Stimulated activated CD8-positive, alpha-beta memory T cell treated with anti-CD3 and anti-CD28 coated beads, Interleukin-15, amount 100 ng/mL, for 4 hours (primary cell): ENCODE results near the gene LRSAM1.

Experiments
- DNase-seq, 2 donors: peaks; one replicate each; pipeline ENCODE4 v3.0.0-alpha.2; 2020; ENCODE audit warnings: low read depth in 2 of 2

LRSAM1 gene

DNA sequence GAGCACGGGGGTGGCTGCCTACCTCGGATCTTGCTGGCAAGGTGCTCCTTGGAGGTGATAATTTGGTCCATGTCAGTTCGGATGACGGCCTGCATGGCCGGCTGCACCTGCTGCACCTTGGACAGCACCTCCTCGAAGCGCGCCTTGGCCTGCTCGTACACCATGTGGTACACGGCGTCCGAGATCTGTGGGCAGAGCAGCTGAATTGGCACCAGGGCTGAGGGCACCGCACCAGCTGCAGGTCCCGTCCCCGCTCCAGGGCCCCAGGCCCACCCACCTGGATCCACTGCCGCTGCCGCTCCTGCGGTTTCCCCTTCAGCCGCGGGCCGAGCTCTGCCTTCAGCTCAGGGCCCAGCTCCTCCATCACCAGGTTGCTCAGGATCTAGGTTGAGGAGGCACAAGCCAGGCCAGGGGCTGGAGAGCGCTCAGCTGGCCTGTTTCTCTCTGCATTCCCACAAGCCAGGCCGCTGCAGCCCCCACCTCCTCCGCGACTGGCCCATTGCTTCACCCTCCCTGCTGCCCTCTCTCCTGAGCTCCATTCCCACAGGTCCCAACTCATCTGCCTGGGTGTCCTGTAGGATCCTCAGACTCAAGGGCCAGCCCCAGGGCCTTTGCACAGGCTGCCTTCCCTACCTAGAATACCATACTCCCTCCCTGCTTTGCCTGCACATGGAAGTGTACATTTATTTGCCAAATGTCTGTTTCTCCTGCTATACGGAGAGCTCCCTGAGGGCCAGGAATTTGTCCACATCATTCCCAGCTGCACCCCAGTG is 65.7 kb downstream of the LRSAM1 start:
- DNase-seq = no peak

- no peak for DNase-seq
Measured at GRCh38 chr9:127517620-127518019, 66.3 kb downstream of the LRSAM1 start.

GRCh38 chr9:127518091-127518856 is 67.0 kb downstream of the LRSAM1 start:
- DNase-seq = no peak

GRCh38 chr9:127519301-127520166 is 68.2 kb downstream of the LRSAM1 start:
- peak; percentile 5 to 16 for DNase-seq

DNA sequence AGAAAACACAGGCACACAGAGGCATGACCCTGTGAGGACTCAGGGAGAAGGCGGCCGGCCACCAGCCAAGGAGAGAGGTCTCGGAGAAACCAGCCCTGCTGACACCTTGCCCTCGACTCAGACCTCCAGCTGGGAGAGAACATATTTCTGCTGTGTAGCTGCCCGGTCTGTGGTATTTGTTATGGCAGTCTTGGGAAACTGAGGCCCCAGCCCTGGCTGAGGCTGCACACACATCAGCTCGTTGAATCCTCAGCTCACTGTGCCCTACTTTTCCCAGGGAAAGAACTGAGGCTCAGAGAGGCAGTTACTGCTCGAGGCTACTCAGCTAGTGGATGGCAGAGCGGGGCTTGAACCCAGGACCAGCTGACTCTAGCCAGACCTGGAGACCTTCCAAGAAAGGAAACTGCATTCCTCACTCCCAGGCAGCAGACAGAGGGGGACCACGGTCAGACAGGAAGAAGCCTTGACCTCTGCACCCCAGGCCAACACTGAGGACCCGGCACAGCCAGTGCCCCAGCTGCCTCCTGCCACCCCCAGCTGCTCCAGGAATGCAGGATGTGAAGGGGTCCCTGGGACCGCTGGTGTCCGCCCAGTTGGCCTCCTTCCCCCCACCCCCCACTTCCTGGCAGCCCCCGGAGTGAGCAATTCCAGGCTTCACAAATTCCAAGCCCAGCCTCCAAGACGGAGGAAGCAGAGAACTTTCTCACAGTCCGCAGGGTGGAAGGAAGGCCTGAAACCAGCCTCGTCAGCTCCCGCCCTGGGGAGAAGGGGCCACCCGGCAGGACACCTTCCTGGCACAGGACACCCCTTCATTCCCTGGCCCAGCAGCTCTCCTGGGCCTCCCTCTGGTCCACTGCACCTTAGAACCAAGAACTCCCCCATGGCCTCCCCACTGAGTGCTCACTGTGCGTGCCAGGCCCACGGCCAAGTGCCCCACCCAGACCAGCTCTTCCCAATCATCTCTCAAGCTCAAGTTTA is 69.9 kb downstream of the LRSAM1 start:
- no peak for DNase-seq

DNA sequence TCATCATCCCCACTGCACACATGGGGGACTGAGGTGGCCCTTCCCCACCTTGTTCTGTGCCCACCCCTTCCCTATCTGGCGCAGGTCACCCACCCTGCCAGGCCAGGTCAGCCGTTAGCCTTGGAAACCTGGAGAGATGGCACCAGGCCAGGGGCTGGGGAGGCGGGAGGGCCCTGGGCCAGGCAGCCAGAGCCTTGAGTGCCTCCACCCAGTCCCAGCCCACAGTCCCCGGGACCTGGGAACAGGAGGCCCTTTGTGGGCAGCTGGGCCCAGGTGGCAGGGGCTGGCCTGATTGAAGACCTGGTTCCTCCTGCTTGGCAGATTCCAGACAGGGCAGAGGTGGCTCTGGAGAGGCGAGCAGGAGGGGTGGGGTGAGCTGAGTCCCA is 70.6 kb downstream of the LRSAM1 start:
- DNase-seq = no peak

GRCh38 chr9:127522727-127523126 is 71.4 kb downstream of the LRSAM1 start:
- no peak for DNase-seq

DNA sequence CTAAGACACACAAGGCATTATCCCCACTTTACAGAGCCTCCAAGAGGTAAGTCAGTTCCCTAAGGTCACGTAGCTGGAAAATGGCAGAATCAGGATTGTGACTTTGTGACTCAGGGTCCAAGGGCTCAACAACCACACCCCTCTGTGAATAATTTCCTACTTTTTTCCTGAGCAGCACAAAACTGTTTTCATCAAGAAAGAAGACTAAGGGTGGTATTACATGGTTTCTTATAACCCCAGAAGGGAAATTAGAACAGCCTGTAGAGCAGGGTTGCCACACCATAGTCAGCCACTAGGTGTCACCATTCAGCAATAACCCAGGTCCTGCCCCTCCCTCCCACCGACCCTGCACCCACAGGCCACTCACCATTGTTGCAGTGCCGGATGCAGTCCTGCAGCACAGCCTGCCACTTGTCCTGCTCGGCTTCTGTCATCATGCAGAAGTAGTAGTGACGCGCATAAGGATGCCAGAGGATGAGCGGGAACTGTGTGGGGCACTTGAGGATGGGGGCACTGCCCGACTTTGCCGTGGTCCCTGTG is 72.1 kb downstream of the LRSAM1 start:
- DNase-seq = no peak

DNA sequence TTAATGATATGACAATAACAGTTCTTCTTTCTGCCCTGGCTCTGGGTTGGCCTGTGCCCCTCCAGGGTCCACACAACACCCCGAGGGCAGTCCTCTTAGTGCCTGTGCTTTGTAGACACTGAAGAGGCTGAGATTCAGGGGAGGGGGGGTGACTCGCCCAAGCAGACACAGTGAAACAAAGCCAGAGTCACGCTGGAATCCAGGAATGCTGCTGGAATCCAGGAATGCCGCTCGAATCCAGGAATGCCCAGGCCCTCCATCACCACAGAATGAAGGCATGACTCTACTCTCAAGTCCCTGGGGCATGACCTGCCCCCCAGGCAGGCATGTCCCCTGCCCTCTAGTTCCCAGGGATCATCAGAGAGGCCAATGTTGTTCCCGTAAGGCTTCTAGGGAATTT is 73.1 kb downstream of the LRSAM1 start:
- DNase-seq = no peak

DNA sequence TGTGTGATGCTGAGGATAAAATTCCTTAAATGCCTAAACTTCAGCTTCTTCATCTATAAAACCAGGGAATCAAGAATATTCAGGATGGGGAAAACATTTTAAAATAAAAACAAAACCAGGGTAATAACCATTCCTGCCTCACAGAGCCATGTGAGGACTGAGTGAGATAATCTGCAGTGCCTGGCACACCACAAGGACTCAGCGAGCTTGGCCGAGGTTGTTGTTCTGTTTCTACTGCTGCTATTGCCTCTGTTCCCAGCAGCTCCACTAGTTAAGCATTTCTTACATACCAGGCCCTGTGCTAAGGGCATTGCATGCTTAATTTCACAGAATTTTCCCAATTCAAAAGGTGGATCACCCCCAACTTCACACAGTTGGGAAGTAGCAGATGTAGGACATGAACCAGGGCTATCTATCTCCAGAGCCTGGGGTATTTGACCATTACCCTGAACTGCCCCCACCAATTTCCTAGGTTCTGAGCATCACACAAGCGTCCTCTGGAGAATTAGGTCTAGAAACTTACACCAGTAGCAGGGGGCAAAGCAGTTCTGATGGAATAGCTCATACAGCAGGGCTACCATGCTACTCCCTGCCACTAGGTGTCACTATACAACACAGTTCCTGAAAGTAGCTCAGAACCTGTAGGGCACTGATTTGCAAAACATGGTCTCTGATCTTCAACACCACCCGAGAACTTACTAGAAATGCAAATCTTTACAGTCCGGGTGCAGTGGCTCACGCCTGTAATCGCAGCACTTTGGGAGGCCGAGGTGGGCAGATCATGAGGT is 74.3 kb downstream of the LRSAM1 start:
- DNase-seq = peak in 1 of 2 donors; percentile 7

DNA sequence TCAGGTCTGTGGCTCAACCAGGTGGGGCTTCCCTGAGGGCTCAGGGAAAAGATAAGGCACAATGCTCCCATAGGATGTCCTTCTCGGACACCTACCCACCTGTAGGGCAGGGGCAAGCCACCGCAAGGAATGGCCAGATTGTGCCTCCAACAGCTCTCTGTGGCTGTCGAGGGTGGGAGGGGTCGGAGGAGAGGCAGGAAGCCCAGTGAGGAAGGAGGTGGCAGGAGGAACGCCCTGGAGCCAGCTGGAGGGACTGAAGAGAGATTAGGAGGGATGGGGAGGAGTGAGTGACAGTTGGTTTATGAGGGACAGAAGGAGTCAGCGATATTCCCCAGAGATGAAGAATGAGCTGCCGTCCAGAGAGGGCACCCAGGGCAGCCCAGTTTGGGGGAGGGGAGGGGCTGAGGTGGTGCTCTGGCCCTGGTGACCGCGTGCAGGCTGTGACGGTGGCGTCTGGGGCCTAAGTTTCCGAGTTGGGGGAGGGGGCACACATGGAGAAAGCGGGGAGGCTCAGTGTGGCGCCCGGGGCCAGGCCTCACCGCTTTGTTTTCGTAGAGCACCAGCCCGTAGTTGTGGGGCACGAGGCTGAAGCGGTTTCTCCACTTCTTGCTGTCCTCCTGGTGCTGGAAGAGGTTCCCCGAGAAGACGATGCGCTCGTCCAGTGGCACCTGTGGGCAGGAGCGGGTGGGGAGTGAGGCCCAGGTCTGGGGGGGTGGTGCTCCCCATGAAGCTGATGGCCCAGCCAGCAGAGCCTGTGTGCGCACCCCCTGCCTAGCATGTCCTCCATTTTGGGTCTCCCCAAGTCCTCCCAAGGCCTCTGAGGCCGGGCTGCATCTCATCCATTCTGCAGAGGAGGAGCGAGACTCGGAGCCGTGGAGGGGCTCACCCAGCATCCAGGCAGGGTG is 75.6 kb downstream of the LRSAM1 start:
- no peak for DNase-seq

GRCh38 chr9:127527560-127528268 is 76.4 kb downstream of the LRSAM1 start:
- DNase-seq = no peak

DNA sequence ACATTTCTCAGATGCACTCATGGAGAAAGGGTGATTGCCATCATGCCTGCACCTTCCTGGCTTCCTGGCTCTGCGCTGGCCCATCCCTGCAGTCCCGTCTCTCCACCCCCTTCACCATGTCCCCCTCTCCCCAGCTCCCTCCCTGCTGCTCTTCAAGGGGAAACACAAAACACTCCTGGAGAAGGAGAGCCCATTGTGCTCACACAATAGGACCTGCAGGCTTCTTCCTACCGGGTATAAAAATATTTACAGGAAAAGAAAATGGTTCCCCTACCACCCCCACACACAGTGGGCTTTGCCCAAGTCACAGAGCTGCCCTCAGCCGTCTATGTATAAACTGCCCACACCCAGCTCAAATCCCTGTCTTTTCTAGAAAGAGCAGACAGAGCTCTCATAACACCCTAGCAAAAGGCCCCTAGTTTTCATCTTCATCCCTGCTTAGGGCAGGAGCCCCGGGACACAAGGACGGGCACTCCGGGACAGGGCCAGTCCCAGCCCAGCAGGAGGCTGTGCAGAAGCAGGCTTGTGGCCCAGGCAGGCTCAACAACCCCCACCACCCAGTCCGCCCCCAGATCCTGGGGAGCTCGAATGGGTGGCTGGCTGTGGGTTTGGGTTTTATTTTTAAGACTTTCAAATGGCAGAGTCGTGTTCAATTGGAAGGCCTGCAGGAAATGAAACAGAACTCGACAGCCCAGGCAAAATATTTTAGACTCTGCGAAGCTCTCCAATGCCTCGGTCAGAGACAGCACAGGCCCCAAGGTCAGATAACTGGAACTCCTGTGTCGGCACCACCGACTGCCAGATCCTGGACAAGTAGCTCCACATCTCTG is 77.3 kb downstream of the LRSAM1 start:
- DNase-seq = no peak

- DNase-seq = no peak
Measured at GRCh38 chr9:127529671-127530070, 78.4 kb downstream of the LRSAM1 start.

DNA sequence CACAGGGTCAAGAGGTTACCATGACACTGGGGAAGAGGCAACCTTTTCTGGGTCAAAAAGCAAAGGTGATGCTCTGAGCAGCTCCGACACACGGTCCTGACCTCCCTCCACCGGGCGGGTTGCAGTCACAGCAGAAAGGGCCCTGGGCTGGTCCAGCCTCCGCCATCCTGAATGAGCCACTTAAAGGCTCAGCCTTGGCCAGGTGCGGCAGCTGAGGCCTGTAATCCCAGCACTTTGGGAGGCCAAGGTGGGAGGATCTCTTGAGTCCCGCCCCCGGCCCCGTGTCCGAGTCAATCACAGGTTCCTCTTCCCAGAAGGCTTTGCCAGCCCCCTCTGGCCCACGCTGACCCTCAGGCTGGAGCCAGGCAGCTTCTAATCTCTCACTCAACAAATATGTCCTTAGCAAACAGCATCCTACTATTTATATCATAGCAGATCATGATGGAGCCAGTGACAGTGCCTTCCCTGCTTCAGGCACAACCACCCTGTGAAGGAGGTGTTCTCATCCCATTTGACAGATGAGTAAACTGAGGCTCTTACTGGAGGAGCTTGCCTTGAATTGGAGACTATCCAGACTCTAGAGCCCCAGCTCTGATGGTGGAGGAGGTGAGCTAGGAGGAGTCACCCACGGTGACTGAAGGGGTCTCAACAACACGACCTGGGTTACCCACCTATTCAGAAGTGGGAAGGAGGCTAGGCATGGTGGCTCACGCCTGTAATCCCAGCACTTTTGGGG is 79.1 kb downstream of the LRSAM1 start:
- no peak for DNase-seq

DNA sequence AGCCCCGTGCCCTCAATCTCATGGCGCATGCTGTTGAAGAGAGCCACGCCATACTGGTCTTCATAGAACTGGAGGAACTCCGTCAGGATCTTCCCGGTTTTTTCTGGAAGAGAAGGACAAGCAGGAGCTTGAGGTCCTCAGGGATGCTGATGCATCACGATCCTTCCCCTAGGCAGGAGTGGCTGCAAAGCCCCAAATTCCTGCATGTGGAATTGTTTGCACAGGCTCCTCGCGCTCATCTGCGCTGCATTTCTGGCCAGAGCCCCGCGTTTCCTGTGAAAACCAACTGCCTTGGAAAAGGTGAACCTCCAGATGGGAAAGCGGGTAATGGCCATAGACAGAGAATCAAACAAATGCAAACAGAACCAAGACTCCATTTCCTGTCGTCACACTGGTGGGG is 80.4 kb downstream of the LRSAM1 start:
- DNase-seq = no peak
